ENCODE measurements around the gene SEPTIN5. TPM values are rescaled to one million over a fixed set of nuclear protein-coding genes. Genes with fewer than 3 reads are reported as not detected.

Gene SEPTIN5
- total RNA-seq, 1 donor from 2014 or later, result 11.5 TPM

DNA sequence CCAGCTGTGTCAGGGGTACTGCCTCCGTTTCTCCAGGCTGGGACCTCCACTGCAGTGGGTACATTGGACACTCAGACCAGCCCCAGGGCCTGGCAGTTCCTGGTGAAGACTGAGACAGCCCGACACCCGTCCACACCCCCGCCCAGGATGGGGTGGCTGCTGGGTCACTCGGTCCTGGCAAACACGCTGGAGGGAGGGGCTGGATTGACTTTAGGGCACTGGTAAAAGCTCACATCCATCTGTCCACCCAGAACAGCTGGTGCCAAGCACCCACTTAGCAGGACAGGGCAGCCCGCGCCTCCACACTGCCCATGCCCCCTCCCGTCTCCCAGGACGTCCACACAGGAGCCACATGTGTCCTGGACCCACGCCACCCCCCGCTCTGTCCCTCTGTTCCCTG, 35.6 kb downstream of the SEPTIN5 start:
- no peaks in the 10 kb centered on the region for H3K4me1 ChIP-seq
- TF ChIP-seq, protein P1, sequence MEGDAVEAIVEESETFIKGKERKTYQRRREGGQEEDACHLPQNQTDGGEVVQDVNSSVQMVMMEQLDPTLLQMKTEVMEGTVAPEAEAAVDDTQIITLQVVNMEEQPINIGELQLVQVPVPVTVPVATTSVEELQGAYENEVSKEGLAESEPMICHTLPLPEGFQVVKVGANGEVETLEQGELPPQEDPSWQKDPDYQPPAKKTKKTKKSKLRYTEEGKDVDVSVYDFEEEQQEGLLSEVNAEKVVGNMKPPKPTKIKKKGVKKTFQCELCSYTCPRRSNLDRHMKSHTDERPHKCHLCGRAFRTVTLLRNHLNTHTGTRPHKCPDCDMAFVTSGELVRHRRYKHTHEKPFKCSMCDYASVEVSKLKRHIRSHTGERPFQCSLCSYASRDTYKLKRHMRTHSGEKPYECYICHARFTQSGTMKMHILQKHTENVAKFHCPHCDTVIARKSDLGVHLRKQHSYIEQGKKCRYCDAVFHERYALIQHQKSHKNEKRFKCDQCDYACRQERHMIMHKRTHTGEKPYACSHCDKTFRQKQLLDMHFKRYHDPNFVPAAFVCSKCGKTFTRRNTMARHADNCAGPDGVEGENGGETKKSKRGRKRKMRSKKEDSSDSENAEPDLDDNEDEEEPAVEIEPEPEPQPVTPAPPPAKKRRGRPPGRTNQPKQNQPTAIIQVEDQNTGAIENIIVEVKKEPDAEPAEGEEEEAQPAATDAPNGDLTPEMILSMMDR (IDR thresholded peaks at IDR 0.05), result no peak
- H3K27ac ChIP-seq, result no peak overlapping the region
- H3K36me3 ChIP-seq, result no peaks in the 10 kb centered on the region
- ATAC-seq (no peak), DNase-seq (no peak)
- peaks cover 44% of the 10 kb centered on the region for H3K27me3 ChIP-seq
- H3K9me3 ChIP-seq, result no peaks in the 10 kb centered on the region
- no peak overlapping the region for H3K4me3 ChIP-seq
- intact Hi-C loops (cut with DNase I), result no loop called here

DNA sequence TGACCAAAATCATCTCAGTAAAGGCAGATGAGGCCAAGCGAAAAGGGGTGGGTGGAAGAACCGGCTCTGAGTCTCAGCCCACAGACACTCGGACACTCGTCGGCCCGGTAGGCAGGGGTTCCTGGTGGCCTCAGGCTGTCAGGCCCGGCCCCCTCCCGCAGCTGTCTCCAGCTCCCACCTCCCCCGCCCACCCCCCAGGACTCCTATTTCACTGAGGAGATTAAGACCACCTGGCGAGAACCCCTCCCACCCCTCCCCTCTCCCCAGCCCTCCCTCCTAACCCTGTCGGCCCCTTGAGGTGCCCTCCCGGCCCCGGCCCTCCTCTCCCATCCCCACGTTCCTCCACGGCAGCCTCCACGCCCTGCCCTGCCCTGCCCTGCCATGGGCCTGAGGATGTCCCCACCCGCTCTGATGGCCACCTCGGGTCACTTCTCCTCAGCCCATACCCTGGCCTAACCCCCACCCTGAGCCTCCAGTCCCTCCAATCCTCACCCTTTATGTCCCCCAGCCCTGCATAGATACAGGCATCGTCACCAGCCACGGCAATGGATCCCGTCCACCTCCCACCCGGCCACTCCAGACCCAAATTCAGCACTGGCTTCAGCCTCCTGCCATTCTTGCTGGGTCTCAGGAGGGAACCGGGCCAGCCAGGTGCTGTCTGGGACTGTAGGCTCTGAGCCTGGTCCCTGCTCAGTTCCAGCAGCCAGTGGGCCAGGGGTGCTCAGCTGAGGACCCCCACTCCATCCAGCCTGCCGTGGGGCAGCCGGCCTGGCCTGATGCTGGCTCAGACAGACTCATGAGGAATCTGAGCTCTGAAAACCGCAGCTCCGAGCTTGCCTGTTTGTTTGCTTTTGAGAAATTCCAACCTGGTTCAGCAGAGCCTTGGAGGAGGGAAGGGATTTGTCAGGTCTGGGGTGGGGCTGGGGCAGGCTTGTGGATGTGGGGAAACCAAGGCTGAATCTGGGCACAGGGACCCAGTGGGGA, 36.5 kb downstream of the SEPTIN5 start:
- no peak for DNase-seq

GRCh38 chr22:19751497-19752245, 37.4 kb downstream of the SEPTIN5 start:
- ATAC-seq, result no peak
- Histone ChIP-seq H3K27me3 (peaks cover 62% of the 10 kb centered on the region), H3K4me1 (peaks cover 6% of the 10 kb centered on the region), H3K27ac (no peak overlapping the region), H3K9me3 (no peaks in the 10 kb centered on the region), H3K4me3 (no peak overlapping the region), H3K36me3 (no peaks in the 10 kb centered on the region)
- DNase-seq, result no peak
- intact Hi-C loops (cut with DNase I), result no loop called here
- TF ChIP-seq, protein P1 (IDR thresholded peaks at IDR 0.05), result no peak

More for the DNA sequence above, 36.5 kb downstream of the SEPTIN5 start:
- H3K36me3 ChIP-seq, result no peaks in the 10 kb centered on the region
- H3K4me3 ChIP-seq, result no peak overlapping the region
- intact Hi-C loops (cut with DNase I), result no loop called here
- TF ChIP-seq, protein P1 (IDR thresholded peaks at IDR 0.05), result no peak
- peaks cover 53% of the 10 kb centered on the region for H3K27me3 ChIP-seq
- peak; percentile 21 for ATAC-seq
- H3K27ac ChIP-seq, result no peak overlapping the region
- H3K9me3 ChIP-seq, result no peaks in the 10 kb centered on the region
- no peaks in the 10 kb centered on the region for H3K4me1 ChIP-seq

DNA sequence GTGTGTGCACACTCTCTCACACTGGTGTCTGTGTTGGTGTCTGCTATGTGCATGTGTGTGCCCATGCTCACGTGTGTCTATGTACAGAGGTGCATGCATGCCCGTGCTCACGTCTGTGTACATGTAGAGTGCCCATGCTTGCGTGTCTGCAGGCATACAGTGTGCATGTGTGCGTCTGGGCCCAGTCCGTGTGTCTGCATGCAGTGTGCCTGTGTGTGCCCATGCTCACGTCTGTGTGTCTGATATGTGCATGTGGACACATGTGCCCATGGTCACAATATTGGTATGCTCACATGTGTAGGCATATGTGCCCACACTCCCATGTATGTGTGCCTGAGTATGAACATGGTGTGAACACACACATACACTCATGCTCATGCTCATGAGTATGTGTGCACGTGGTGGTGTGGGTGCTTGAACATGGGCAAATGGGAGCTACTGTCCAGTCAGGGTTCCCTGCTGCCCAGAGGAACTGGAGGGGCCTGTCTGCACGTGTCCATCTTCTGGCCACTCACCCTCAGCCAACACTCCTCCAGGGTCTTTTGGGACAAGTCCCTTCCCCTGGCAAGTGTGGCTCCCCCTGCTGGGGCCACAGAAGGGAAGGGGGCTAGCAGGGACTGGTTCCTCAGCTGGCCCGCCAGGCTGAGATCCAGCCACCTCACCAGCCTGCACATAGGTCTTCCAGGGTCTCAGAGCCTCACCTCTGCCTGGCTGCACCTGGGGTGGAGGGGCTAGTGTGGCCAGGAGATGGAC, 39.0 kb downstream of the SEPTIN5 start:
- Histone ChIP-seq H3K36me3 (no peaks in the 10 kb centered on the region), H3K27me3 (peaks cover 76% of the 10 kb centered on the region), H3K9me3 (no peaks in the 10 kb centered on the region), H3K4me3 (no peak overlapping the region), H3K27ac (no peak overlapping the region), H3K4me1 (peaks cover 14% of the 10 kb centered on the region)
- ATAC-seq (no peak), DNase-seq (no peak)
- intact Hi-C loops (cut with DNase I), result no loop called here
- TF ChIP-seq, protein P1 (IDR thresholded peaks at IDR 0.05), result no peak

DNA sequence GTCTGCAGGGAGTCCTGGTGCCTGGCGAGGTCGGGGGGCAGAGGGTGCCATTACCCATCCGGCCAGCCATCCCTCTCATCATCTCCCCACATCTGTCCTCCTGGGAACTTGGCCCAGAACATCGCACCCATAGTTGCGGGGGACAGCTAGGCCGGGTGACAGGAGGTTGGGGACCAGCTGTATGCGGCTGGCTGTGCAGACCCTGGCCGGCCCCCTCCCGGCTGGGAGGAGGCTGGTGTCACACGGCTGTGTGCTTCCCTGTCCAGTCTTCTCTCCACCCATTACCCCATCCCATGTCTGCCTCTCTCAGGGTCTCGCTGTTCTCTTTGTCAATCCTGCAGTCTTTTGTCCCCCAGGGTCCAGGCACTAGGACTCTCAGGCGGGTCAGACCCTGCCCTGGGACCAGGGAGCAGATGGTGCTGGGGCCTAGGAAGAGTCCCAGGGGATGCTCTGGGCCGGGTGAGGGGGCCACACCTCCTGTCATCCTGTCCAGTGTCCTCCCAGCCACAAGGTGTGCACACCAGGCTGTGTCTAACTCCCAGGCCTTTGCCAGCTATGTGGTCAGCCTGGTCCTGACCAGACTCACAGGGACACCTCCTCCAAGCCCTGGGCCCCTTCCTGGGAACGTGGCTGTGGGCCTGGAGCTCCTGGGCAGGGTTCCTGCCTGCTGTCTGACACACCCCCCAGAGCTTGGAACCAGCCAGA, 39.8 kb downstream of the SEPTIN5 start:
- Histone ChIP-seq H3K9me3 (no peaks in the 10 kb centered on the region), H3K27me3 (peaks cover 85% of the 10 kb centered on the region), H3K4me3 (no peak overlapping the region), H3K4me1 (peaks cover 14% of the 10 kb centered on the region), H3K27ac (no peak overlapping the region), H3K36me3 (no peaks in the 10 kb centered on the region)
- DNase-seq (no peak), ATAC-seq (no peak)
- intact Hi-C loops (cut with DNase I), result no loop called here
- TF ChIP-seq, protein P1 (IDR thresholded peaks at IDR 0.05), result no peak
